HG03354 (cell line): ENCODE data around the gene NIPSNAP2.
"Not testable (repeated sequence)": the region's sequence is repeated elsewhere in the genome, so short reads cannot be mapped to it uniquely, and the experiment has no call there.

Experiments used
- ATAC-seq: cut with Tn5 transposase; IDR thresholded peaks from one replicate; pipeline ENCODE4 v1.9.1; 2021; ENCODE audit warnings: mild to moderate bottlenecking; ENCODE audit not compliant: unreplicated experiment, poor library complexity, severe bottlenecking

Gene NIPSNAP2

GRCh38 chr7:56040730-56041129, 76.3 kb downstream of the NIPSNAP2 start:
- no peak for ATAC-seq

- not testable (repeated sequence) for ATAC-seq
Measured at GRCh38 chr7:56045758-56046157, 81.4 kb downstream of the NIPSNAP2 start.

- ATAC-seq, result no peak
Measured at GRCh38 chr7:56046721-56047445, 82.5 kb downstream of the NIPSNAP2 start.

- not testable (repeated sequence) for ATAC-seq
Measured at GRCh38 chr7:56047446-56048116, 83.2 kb downstream of the NIPSNAP2 start.

GRCh38 chr7:56048245-56048644, 83.9 kb downstream of the NIPSNAP2 start:
- no peak for ATAC-seq

GRCh38 chr7:56048763-56049162, 84.4 kb downstream of the NIPSNAP2 start:
- ATAC-seq, result not testable (repeated sequence)
